DND-41 (cell line): Measurements from ENCODE around the gene TBCE.

Experiments used
- ATAC-seq: fragments of 200-7000 bp; cut with Tn5 transposase; 3 replicates; pipeline ENCODE4 v1.9.1; 2021; ENCODE audit warnings: low read depth; ENCODE audit not compliant: insufficient read depth
- DNase-seq: peaks from one replicate; pipeline ENCODE4 v3.0.0-alpha.2; 2020
- H2AFZ ChIP-seq: 2 replicates; pipeline ENCODE4 v1.6.0; 2012; ENCODE audit warnings: low read depth, low read length
- H3K27ac ChIP-seq: 2 replicates; pipeline ENCODE4 v1.5.1; 2012; ENCODE audit warnings: low read length, inconsistent platforms
- H3K27me3 ChIP-seq: fragments of 200-600 bp; sonication (generic); 2 replicates; pipeline ENCODE4 v1.6.0; 2012; ENCODE audit warnings: low read length, mild to moderate bottlenecking, inconsistent platforms; ENCODE audit not compliant: insufficient read depth, poor library complexity
- H3K36me3 ChIP-seq: 2 replicates; pipeline ENCODE4 v1.5.1; 2012; ENCODE audit warnings: low read length, inconsistent platforms; ENCODE audit not compliant: insufficient read depth
- H3K4me1 ChIP-seq: 2 replicates; pipeline ENCODE4 v1.5.1; 2012; ENCODE audit warnings: mild to moderate bottlenecking, low read length; ENCODE audit not compliant: insufficient read depth
- H3K4me2 ChIP-seq: 2 replicates; pipeline ENCODE4 v1.6.0; 2012; ENCODE audit warnings: mild to moderate bottlenecking, moderate library complexity, low read length, inconsistent platforms; ENCODE audit not compliant: insufficient read depth
- H3K4me3 ChIP-seq, 2 experiments: fragments of 200-600 bp in 1 of 2; shearing (Covaris generic) in 1 of 2; 2 replicates each; pipeline ENCODE4 v1.5.1; 2012 to 2016; ENCODE audit warnings: inconsistent platforms in 2 of 2, low read length in 2 of 2, mild to moderate bottlenecking in 2 of 2, low read depth in 1 of 2, moderate library complexity in 1 of 2
- H3K79me2 ChIP-seq: 2 replicates; pipeline ENCODE4 v1.6.0; 2012; ENCODE audit warnings: low read length, inconsistent platforms; ENCODE audit not compliant: insufficient read depth
- H3K9ac ChIP-seq: 2 replicates; pipeline ENCODE4 v1.6.0; 2012; ENCODE audit warnings: low read depth, mild to moderate bottlenecking, inconsistent platforms, low read length, moderate library complexity
- H3K9me3 ChIP-seq: 2 replicates; pipeline ENCODE4 v1.5.1; 2012; ENCODE audit warnings: low read length, moderate library complexity, mild to moderate bottlenecking, inconsistent platforms; ENCODE audit not compliant: insufficient read depth, severe bottlenecking
- H4K20me1 ChIP-seq: 2 replicates; pipeline ENCODE4 v1.6.0; 2012; ENCODE audit warnings: low read length; ENCODE audit not compliant: insufficient read depth
- EZH2 ChIP-seq: IDR thresholded peaks from 3 replicates; pipeline ENCODE4 v1.6.1; 2012; ENCODE audit warnings: borderline replicate concordance, low read depth, mild to moderate bottlenecking, moderate library complexity, low read length, inconsistent platforms; ENCODE audit not compliant: severe bottlenecking
- TF ChIP-seq, protein P1 (sequence below): IDR thresholded peaks from 2 replicates; pipeline ENCODE4 v1.5.1; 2012; ENCODE audit warnings: borderline replicate concordance, low read length, moderate library complexity, mild to moderate bottlenecking; ENCODE audit not compliant: poor library complexity, severe bottlenecking; ENCODE audit errors: extremely low read depth

Gene TBCE

DNA sequence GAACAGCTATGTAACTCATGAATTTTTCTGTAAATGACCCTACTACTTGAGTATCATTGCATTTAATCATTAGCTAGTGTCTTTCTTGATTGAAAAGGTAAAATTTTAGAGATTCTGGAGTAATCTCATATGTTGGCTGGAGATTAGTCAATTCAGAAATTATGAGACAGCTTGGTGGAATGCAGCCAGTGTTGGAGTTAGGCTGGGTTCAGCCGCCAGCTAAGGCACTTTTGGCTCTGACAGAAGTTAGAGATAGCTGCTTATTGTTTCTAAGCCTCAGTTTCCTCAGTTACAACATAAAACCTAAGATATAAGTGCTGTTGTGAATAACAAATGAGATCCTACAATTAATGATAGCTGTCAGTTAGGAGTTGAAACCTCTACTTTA lies 49.4 kb downstream of the TBCE start:
- Histone ChIP-seq H2AFZ (no peak overlapping the region), H3K79me2 (peaks cover 16% of the 10 kb centered on the region), H3K36me3 (peaks cover 22% of the 10 kb centered on the region), H3K4me2 (no peak overlapping the region), H3K4me1 (peaks cover 11% of the 10 kb centered on the region), H3K27ac (no peak overlapping the region), H4K20me1 (no peaks in the 10 kb centered on the region), H3K4me3 (no peak overlapping the region), H3K9me3 (no peaks in the 10 kb centered on the region), H3K27me3 (no peaks in the 10 kb centered on the region), H3K9ac (no peak overlapping the region)
- ATAC-seq (no peak), DNase-seq (no peak)
- TF ChIP-seq, protein P1, sequence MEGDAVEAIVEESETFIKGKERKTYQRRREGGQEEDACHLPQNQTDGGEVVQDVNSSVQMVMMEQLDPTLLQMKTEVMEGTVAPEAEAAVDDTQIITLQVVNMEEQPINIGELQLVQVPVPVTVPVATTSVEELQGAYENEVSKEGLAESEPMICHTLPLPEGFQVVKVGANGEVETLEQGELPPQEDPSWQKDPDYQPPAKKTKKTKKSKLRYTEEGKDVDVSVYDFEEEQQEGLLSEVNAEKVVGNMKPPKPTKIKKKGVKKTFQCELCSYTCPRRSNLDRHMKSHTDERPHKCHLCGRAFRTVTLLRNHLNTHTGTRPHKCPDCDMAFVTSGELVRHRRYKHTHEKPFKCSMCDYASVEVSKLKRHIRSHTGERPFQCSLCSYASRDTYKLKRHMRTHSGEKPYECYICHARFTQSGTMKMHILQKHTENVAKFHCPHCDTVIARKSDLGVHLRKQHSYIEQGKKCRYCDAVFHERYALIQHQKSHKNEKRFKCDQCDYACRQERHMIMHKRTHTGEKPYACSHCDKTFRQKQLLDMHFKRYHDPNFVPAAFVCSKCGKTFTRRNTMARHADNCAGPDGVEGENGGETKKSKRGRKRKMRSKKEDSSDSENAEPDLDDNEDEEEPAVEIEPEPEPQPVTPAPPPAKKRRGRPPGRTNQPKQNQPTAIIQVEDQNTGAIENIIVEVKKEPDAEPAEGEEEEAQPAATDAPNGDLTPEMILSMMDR, result no peak
- TF ChIP-seq EZH2, result no peak

- Histone ChIP-seq H3K4me3 (no peak overlapping the region), H4K20me1 (peaks cover 4% of the 10 kb centered on the region), H2AFZ (no peak overlapping the region), H3K9ac (no peak overlapping the region), H3K27me3 (no peaks in the 10 kb centered on the region), H3K9me3 (no peaks in the 10 kb centered on the region), H3K4me1 (peaks cover 16% of the 10 kb centered on the region), H3K4me2 (no peak overlapping the region), H3K27ac (no peak overlapping the region), H3K36me3 (peaks cover 22% of the 10 kb centered on the region), H3K79me2 (peaks cover 16% of the 10 kb centered on the region)
- DNase-seq (peak; percentile 69), ATAC-seq (peak; percentile 61)
- no peak for TF ChIP-seq EZH2
- TF ChIP-seq, protein P1, result peak; percentile 94
Measured at GRCh38 chr1:235417086-235417697, 50.0 kb downstream of the TBCE start.

- H4K20me1 ChIP-seq, result peaks cover 8% of the 10 kb centered on the region
- no peak for TF ChIP-seq EZH2
- TF ChIP-seq, protein P1, result no peak
- DNase-seq (peak; percentile 60), ATAC-seq (peak; percentile 63)
- H2AFZ ChIP-seq, result no peak overlapping the region
- peaks cover 7% of the 10 kb centered on the region for H3K36me3 ChIP-seq
- H3K27ac ChIP-seq, result peak overlapping the region; percentile 85
- no peaks in the 10 kb centered on the region for H3K9me3 ChIP-seq
- peaks cover 38% of the 10 kb centered on the region for H3K4me1 ChIP-seq
- H3K4me3 ChIP-seq, result no peak overlapping the region; a peak in 1 of 4 replicates
- H3K27me3 ChIP-seq, result no peaks in the 10 kb centered on the region
- H3K79me2 ChIP-seq, result peaks cover 37% of the 10 kb centered on the region
- H3K4me2 ChIP-seq, result peak overlapping the region; percentile 38
- H3K9ac ChIP-seq, result peak overlapping the region; percentile 35; the same call in 1 of the 2 replicates
Measured at GRCh38 chr1:235421751-235422150, 54.5 kb downstream of the TBCE start.
